Skin of body (tissue), 2 donors: ENCODE measurements around the gene BASP1. TPM values are rescaled to one million over a fixed set of nuclear protein-coding genes. Genes with fewer than 3 reads are reported as not detected.
"Not testable (repeated sequence)": the region's sequence is repeated elsewhere in the genome, so short reads cannot be mapped to it uniquely, and the experiment has no call there.

Experiments
- DNase-seq: peaks from one replicate; lab custom pipeline; 2025; lab: John Stamatoyannopoulos, UW
- total RNA-seq: library from RNA; depleted of rRNA; stranded (reverse); fragments of >200 nt; gene quantifications from one replicate; pipeline ENCODE4 v1.2.3, GENCODE V29; 2014

BASP1 gene
- total RNA-seq, 1 donor from 2014 or later = 36.1 TPM

DNA sequence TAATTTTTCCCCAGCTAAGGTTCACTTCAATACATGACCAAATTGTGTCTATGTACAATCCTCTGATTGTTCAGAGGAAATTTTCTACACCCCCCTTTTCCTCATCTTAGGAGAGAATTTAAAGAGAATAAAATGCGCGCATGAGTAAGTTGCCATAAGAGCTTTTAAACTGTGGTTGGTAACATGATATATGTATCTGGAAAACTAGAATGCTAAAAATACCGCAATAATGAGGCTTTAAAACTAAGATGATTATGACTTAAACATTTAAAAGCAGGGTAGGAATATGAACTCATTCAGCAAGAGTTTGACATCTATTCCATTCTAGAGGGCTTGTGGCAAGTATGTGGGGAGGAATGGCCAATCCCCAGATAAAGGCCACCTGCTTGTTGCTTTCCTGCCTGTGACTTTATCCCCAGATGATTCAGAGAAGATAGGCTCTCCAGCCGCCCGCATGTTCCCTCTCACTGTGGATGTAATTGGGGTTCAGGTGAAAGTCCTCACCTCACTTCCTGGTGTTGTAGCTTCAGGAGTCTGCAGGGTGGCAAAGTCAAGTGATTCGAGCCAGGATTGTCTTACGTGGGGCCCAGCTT, 26.5 kb upstream of the BASP1 start:
- no peak for DNase-seq

DNA sequence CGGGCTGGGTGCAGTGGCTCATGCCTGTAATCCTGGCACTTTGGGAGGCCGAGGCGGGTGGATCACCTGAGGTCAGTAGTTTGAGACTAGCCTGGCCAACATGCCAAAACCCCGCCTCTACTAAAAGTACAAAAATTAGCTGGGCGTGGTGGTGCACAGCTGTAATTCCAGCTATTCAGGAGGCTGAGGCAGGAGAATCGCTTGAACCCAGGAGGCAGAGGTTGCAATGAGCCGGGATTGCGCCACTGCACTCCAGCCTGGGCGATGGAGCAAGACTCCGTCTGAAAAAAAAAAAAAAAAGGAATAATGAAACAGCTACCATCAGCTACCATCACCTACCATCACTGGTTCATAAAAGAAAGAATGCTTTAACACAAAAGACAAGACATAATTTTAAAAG, 25.9 kb upstream of the BASP1 start:
- DNase-seq = not testable (repeated sequence)

DNA sequence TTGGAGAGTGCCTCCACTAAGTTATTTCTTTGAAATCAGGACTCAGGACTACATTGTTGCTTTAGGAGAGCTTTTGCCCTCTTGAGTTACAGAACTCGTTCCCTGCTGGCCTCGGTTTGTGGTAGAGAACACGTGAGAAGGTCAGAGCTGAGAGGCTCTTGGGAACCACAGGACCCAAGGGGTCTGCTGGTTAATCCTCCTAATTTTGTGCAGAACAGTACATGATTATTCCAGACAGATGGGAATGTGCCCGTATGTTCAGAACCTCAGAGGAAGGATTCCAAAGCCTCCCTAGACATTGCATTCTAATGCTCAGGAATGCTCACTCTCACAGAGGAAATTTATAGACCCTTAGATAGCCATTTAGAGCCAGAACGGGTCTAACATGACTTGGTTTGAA, 25.2 kb upstream of the BASP1 start:
- no peak for DNase-seq

DNA sequence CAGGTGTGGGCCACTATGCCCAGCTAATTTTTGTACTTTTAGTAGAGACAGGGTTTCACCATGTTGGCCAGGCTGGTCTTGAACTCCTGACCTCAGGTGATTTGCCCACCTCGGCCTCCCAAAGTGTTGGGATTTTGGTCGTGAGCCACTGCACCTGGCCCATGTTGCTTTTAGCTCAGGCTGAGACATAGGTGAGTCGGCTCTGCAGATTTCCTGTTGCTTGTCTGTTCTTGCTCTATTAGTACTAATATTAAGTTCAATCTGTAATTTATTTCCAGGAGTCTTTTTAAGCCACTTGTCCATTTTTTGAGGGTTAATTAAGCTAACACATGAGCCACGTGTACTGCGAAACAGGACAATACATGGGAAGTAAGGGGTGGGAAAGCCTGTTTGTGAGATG, 21.4 kb upstream of the BASP1 start:
- DNase-seq = no peak

DNA sequence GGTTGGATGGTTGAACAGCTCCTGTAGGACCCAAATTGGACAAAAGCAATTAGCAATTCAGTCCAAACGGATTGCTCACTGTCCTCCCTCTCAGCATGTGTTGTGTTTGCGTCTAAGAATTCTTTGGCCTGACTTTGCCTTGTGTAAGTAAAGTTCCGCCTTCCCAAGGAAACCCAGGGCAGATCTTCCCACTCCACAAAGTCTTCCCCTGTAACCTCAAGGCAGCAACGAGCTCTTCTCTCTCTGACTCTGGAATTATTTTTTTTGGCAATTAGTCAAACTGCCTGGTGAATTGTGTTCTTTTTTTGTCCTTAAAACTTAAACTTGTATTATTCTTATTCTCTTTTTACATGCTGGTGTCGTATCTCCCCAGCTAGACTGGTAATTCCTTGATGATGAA, 20.7 kb upstream of the BASP1 start:
- DNase-seq = no peak

DNA sequence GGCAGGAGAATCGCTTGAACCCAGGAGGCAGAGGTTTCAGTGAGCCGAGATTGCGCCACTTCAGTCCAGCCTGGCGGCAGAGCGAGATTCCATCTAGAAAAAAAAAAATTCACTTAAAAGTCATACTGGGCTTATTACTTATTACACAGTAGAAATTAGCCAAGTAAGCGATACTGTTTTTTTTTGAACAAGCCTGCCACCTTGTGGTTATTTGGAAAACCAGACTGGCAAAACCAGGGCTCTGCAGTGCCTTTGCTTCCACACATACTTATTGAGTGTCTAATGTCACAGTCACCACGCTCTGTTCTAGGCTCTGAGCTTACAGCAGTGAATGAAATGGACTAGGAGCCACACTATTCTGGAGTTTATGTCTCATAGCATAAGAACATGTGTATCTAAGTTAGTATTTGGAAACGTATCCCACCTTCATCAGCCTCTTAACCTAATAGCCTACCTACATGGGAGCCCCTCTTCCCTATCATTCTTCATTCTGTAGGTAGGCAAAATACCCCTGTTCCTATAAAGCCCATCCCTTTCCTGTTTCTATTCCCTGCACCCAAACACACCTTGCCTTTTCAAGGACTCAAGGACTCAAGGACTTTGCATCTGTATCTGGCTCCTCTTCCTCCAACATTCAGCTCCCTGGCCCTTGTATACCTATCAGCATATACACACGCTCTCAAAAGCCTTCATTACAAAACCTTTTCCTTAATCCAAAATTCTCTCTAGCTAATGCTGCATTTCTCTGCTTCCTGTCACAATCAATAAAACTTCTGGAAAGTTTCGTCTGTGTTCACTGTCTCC, 13.9 kb upstream of the BASP1 start:
- peak; percentile 70 for DNase-seq

DNA sequence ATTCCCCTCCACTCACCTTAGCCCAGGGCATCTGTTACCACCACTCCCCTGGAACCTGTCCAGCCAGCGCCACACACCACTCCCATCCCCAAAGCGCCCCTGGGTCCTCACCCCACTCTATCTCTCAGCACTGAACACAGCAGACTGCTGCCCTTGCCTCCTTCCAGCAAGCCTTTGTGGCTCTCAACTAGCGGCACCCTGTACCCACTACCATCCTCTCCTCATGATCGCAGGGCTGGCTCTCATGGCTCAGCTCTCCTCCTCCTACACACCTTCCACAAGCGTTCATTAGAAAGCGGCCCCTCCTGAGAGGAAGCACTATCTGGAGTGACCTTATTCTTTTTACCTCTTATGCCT, 13.3 kb upstream of the BASP1 start:
- no peak for DNase-seq

DNA sequence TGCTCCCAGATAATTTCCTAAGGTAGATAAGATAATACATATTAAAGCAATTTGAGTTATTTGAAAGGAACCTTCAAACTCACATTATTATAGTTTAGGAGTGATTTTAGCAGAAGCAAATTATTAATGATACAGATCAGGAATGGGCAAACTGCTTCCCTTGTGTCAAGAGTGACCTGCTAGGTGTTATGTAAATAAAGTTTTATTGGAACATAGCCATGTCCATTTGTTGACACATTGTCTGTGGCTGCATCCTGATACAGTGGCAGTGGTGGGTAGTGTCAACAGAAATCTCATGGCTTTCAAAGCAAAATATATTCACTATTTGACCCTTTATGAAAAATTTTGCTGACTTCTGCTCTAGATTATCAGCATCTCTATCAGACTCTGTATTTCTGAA, 11.4 kb upstream of the BASP1 start:
- DNase-seq = no peak

DNA sequence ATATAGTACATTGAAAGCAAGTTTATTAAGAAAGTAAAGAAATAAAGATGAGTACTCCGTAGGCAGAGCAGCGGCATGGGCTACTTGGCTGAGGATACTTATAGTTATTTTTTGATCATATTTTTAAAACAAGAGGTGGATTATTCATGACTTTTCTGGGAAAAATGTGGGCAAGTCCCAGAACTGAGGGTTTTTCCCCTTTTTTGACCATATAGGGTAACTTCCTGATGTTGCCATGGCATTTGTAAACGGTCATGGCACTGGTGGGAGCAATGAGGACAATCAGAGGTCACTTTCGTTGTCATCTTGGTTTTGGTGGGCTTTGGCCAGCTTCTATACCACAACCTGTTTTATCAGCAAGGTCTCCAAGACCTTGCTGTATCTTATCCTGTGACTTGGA, 5.2 kb upstream of the BASP1 start:
- DNase-seq = no peak

DNA sequence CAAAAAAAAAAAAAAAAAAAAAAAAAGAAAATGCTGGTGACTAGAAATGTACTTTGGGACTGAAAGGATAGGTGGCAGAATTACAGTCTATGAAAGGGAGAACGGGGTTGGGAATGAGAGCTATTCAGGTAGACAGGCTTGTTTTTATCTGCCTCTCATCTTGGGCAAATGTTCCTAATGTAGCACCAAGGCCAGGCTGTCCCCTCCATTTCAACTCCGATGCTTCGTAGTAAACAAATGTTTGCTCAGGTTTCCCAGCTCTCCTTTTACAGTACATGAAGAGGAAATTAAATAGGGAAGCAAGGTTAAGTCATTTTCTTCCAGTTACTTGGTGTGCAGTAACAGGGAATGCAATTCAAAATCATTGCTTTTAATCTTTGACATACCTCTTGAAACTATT, 4.4 kb upstream of the BASP1 start:
- DNase-seq = no peak

DNA sequence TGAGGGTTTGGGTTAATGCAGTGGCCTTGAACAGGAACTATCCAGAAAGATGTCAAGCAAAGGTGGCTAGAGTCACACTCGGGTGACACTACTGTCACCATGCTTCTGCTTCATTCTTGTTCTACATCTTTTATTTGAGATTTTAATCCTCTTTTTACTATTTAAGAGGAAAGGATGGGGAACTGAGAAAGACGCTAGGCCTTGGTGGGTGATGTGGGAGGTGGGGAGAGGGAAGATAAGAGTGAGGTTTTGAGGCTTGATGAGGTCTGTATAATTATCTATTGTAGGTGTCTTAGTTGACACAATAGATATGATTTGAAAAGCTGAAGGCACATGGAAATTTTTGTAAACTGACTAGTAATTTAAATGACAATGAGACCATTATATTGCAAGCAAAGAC, 3.5 kb upstream of the BASP1 start:
- DNase-seq = no peak

DNA sequence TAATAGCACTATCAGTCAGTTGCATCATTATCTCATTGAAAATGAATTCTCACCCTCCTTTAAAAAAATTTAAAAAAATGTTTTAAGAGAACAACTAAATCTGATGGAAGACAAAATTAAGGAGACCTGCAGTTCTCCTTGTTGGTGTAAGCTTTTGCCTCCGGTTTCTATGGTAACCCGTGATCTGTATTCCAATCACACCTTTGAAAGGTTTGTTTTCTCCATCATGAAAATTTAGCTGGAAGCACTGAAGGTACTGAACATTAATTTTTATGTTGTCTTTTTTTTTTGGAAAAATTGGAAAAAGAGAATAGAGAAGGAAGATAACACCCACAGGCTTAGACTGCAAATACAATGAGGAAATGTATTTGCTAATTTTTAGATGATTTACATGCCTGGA, 2.5 kb upstream of the BASP1 start:
- DNase-seq = no peak

DNA sequence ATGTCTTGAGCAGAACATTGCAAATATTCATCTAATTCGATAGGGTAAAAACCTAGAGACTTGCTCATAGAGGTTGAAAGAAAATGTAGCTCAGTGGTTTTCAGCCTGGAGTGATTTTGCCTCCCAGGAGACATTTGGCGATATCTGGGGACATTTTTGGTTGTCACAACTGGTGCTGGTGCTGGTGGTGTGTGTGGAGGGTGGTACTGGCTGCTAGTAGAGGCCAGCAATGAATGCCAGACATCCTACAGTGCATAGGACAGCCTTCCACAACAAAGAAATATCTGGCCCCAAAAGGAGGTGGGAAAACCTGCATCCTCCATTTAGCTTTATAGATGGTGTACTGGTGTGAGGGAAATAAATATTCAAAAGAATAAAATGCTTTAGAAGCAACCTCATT, 2.1 kb upstream of the BASP1 start:
- no peak for DNase-seq

DNA sequence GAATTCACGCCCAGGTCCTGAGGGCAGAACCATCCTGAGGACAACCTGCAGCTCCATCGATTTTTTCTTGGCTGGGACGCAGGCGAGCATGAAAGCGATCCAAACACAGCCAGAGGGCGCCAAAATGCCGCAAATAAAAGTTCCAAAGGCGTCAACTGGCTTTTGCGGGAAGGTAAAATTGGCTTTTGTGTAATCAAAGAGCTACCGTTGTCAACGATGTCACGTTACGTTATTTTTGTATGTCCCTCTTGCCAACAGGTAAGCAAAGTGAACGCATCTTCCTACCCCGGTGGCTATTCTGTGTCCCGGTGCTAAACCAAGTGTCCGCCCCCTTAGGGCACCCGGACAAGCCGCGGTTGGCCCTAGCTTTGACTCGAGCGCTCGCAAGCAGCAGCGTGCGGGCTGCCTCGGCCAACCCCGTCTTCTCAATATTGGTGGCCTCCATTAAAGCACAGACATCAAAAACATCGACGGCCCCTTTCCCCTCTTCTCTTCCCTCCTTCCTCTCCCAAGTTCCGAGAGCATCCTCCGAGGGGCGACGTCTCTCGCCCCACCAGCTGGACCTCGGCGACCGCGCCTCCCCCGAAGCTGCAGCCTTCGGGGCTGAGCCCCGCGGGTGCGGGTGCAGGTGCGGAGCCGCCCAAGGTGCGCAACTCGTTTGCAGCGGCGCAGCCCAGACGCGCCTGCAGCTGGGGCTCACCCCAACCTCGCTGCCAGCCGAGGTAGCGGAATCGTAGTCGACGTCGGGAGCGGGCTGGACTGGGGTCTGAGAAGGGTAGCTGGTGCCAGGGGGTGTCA, 1.1 kb upstream of the BASP1 start:
- DNase-seq = peak; percentile 79

DNA sequence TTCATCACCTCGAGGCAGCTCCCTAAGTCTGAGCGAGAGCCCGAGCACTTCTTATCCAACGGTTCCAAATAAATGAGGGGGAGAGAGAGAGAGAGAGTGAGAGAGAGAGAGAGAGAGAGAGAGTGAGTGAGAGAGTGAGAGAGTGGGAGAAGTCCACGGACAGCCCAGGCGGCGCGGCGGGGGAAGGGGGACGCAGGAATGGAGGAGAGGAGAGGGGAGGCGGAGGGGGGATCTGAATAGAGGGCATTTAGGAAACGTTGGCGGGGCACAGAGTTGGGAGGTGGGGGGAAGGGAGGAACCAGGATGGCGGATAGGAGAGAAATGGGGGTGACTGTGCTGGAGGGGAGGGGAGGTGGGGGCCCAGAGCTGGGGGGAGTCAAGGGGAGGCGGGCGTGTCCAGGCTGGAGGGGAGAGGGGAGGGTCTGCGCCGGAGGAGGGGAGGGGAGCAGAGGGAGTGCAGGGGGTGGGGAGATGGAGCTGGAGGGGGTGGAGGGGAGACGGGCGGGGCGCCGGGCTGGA, 398 bp upstream of the BASP1 start:
- DNase-seq = peak; percentile 87

DNA sequence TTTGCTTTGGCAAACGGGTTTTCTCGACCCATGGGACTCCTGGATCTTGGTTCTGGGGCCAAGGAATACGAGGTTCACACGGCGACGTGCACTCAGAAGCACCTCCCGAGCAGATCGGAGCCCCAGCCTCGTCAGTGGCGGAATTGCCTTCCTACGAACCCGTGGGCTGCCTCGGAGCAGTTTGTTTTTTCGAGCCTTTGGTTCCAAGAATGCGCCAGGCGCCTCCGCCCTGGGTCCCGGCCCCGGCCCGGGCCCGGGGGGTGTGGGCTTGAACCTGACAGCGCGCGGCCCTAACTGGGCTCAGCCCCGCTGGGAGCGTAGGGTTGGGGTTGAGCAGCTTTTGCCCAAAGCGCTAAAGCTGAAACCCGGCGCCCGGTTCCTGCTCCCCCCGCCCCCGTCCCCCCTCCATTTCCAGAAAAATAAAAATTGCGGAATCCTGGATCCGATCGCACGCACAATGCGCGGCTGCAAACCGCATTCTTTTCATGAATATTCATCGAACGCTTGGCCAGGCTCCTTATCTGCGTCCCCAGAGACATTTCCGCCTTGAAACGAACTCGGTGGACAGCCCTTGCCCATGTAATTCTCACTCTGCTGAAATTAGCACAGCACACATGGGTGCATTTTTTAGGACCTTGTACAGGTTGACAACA, 1.0 kb downstream of the BASP1 start:
- no peak for DNase-seq

DNA sequence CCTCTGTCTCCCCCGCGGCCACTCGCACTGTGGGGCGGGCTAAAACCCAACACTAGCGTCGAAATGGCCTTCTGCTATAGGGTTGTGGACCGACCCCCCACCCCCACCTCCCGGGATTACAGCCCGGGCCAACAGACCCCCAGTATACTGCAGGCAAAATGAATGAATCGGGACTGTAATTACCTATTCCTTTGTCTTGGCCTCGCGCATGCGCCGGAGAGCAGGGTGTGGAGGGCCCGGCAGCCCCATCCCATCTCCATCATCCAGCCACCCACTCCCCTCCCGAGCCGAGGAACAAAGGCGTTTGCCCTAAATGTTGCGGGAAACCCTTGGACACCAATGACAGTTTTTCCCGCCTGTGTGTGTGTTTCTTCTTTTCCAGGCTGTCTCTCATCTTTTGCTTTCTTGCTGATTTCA, 1.6 kb downstream of the BASP1 start:
- DNase-seq = peak; percentile 56

DNA sequence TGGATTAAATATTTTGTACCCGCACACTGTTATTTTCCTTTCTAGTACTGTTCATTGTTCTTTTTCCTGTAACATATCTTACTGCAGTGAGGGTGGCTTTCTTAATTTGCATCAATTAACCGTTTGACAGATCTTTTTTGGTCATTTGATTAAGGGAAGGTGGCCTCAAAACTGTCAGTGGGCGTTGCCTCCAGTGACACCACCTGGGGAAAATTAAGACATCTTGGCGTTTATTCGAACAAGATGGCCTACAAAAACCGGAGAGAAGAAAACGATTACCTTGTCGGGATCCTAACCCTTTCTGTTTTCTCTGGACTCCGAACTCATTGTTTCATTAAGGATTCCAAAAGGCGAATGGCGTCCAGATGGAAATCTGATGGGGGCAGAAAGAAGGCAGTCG, 2.0 kb downstream of the BASP1 start:
- peak; percentile 52 for DNase-seq

DNA sequence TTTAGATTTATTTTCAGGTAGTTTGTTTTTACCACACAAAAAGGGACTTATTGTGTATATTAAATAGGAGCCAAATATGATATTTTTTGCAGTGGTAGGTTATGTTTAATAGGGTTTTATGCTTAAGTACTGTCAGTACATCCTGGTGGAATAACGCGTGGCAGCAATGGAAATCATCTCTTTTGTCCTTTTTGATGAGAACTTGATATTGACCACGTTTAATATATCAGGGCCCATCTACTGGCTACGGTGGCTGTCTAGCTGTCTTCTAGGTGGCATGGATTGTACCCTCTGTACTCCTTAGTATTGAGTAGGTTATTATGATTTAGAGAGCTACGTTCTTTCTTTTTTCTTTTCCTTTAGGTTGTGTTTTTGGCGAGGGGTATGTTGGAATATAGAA, 2.6 kb downstream of the BASP1 start:
- no peak for DNase-seq

DNA sequence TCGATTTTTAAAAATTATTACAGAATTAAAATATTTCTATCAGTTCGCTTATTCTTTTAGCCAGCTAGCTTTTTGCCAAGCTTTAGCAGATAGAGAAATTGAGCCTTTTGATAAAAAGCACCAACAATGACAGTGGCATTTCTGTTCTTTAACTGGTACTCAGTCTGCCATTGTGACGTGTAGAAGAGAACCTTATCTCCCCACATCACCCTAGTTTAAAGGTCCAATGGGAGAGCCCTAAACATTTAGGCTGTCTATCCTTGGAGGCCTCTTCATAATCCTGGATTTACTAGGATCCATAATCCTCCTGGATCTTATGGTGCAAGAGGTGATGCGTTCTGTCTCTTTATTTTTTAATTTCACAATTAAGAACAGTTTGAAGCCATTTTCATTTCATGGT, 3.0 kb downstream of the BASP1 start:
- no peak for DNase-seq

DNA sequence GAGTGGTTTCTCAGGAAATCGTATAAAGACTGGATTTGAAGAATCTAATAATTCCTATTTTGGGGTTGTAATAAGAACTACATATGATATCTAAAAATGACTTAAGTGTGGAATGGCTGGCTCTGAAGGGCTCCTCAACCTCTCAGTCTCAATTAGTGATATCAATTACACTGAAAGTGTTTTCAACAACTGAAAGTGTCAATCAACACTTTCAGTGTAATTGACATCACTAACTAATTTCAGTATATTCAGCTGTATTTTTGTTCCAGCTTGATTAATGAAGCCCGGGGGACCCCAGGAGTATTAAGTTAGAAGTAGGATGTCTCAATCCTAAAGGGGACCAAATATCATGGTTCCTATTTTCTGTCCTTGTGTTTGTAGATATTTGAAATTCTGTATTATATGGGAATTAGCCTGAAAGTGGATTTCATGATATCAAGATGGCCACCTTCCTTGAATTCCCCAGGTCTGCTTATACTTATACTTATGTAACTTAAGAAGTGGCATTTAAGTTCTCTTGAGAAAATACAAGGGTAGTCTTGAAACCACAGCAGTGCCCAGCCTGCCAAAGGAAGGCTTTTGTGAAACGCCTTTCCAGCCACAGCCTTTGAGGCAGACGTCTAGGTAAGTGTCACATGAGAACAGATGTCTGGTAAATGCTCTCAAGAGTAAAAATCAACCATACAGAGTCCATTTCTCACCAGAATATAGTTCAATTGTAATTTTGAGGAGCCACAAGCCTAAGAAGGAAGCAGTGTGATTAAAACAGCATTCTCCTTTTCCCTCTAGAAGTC, 4.6 kb downstream of the BASP1 start:
- no peak for DNase-seq
